Measurements from ENCODE around the gene CHMP6.
"Not testable (repeated sequence)": the region's sequence is repeated elsewhere in the genome, so short reads cannot be mapped to it uniquely, and the experiment has no call there.

The CHMP6 gene

GRCh38 chr17:81030312-81030711 is 38.7 kb downstream of the CHMP6 start:
- DNase-seq = not testable (repeated sequence)

DNA sequence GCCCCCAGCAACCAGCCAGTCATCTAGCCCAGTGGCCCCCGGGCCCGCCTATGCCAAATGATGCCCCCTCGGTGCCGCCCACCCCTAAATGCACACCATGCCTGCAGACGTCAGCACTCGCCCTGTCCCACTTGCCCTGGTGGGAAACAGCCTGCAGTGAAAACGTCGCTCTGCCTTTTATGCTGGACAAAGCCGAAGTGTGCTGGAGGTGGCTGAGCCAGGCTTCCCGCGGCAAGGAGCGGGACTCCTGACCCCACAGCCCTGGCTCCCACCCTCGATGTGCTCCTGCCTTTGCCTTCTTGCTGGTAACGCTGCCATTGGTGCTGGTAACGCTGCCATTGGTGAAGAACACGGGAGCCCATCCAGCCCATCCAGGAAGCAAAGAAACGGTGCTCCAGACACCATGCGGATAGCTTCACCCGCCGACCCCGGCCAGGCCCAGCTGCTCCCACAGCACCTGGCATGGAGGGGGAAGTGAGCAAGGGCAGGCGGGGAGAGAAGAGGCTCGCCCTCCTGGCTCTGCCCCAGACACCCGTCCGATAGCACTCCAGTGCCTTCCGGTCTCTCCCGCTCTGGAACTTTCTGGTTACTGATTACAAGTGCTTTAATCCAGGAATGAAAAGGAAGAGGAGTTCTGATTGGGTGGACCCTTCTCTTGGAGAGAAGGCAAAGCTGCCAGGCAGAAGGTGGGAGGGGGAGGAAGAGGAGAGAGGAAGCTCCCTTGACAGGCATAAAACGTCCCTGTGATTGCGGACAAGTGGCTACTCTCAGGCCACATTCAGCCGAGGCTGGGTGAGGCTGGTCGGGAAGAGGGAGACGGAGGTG is 39.3 kb downstream of the CHMP6 start:
- no peak for DNase-seq

DNA sequence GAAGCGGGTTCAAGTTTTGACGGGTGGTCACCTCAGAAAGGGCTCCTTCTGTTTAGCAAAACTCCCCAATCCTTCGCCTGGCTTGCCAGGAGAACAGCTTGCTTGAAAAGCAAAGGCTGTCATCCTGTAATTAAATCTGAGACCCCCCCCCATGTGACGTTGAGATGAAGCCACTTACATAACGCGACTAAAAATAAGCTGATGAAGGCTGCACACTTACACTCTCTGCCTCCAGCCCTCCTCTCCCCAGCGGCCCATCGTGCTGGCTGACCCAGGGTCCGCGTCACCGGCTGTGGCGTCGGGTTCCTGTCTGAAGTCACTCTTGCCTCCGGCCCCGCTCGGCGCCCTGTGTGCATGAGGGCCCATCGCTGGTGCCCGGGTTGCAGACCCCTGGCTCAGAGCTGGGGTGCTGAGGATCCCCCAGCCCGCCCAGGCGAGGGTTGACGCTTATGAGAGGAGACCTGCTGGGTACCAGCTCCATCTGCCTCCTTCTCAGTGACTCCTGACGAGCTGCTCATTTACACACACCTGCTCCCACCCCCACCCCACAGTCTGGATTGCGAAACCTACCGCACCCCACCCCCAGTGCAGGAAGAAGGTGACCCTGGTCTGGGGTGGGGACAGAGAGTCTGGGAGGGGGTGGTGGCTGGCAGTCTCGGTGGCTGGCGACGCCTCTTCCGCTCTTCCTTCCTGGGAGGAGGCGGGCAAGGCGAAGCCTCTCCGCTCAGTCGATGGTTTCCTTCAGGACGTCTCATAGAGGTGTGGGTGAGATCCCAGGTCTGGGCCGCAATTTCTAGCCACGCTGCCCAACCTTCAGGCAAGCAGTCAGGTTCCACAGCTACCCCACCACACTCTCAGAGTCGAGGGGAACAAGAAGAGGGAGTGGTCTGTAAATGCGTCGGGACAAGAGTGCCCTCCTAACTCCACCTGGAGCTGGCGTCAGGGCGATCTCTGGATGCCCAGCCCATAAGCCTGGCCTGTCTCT is 40.2 kb downstream of the CHMP6 start:
- no peak for DNase-seq

GRCh38 chr17:81032641-81033480 is 41.2 kb downstream of the CHMP6 start:
- DNase-seq = no peak

- DNase-seq = no peak
These were observed 42.0 kb downstream of the CHMP6 start for GRCh38 chr17:81033535-81034167.

DNA sequence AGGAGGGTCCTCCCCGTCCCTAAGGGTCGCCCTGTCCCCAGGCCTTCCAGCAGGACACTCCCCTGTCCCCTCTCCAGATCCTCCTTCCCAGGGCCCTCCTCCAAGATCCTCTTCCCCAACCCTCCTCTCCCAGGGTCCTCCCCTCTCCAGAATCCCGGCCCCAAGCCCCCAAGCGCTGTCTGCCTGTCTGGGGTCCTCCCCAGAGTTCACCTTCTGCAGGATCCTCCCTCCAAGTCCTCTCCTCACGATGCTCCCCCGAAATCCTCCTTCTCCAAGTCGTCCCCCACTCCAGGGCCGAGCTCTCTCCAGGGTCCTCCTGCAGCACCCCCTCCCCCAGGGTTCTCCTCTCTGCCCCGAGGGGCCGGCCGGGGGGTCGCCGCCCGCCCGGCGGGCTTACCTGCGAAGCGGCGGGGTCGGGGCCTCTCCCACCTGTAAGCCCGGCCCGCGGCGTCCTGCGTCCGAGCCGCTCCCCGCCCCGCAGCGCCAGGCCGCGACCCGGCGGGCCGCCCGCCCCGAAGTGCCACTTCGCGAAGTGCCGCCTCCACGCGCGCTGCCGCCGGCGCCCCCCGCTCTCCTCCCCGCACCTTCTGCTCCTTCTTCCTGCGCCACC is 42.6 kb downstream of the CHMP6 start:
- peak; percentile 76 for DNase-seq

GRCh38 chr17:81034779-81035520 is 43.3 kb downstream of the CHMP6 start, which contains the start of gene BAIAP2:
TSS of gene BAIAP2 (plus strand) at chr17:81035151. CDS start at chr17:81035255, 104 bp downstream.
- DNase-seq = peak; percentile 82

- DNase-seq = peak; percentile 63
These were observed 44.0 kb downstream of the CHMP6 start for GRCh38 chr17:81035521-81036196.

DNA sequence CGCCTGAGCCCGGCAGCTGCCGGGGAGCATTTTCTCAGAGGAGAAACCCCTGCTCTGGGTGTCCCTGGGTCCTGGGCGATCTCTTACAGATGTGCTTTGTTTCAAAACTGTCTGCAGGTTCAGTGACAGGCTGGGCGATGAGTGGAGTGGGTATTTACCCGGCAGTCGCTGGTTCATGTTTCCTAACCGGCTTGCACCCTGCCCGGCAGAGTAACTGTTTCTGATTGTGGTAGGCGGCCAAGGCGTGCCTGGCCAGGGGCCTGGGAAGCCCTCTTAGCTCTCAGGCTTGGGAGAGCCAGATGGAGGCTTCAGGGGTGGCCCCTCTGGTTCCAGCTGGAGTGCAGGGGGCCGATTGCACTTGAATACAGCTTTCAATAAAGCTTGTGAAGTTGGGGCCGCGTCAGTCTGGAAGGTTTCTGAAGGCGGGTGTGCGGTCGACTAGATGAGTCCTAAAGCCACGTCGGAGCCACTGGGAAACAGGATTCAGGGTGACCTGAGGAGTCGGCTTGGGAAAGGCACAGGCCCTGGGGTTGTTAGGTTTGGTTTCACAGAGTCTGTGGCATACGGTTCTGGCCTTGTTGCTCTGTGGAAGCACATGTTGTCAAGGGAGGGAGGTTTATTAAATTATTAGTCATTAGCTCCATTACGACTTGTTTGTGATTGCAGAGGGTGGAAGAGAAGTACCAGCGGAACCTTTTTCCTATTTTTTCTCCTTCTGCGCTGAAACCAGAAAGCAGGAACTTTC is 44.7 kb downstream of the CHMP6 start:
- DNase-seq = no peak

- peak; percentile 54 for DNase-seq
These were observed 45.6 kb downstream of the CHMP6 start for GRCh38 chr17:81037026-81037797.

DNA sequence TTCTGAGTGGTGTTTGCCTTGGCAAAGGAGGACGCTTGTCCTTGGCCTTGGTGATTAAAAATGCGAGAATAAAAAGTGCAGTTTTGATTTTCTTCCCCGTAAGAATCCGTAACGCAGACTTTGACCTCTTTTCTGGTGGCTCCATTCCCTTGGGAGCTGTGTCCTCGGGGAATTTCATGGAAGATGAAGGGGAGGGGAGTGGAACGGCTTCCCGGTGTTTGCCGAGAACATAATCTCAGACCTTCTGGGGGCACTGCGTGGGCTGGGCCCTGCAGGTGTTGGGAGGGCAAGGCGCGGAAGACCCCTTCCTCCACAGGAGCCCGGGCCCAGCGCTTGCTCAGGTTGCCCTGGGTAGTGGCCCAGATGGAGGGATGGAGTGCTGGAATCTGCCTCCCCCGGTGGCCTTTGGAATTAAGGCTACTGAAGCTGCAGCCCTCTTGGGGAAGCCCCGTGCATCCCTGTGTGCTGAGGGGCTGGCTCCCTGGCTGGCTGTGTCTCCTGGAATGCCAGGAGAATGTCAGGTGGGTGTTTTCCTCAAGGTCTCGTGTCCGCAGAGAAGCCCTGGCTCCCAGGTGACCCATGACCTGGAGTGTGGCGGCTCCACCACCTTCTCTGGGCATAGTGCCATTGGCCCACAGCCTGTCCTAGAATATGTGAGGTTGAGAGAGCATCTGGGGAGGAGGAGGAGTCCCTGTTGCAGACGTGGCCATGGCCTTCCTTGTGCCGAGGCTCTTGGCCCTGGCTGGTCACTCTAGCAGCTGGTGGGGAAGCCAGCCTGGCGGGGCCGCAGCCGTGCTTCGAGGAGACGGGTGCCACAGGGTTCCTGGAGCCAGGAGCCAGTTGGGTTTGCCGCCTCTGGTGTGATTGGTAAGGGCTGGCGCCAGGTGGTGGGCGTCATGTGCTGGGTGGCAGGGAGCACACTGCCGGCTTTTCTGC is 46.4 kb downstream of the CHMP6 start:
- DNase-seq = no peak

- no peak for DNase-seq
These were observed 47.5 kb downstream of the CHMP6 start for GRCh38 chr17:81039096-81039495.

GRCh38 chr17:81039854-81040758 is 48.5 kb downstream of the CHMP6 start:
- no peak for DNase-seq

DNA sequence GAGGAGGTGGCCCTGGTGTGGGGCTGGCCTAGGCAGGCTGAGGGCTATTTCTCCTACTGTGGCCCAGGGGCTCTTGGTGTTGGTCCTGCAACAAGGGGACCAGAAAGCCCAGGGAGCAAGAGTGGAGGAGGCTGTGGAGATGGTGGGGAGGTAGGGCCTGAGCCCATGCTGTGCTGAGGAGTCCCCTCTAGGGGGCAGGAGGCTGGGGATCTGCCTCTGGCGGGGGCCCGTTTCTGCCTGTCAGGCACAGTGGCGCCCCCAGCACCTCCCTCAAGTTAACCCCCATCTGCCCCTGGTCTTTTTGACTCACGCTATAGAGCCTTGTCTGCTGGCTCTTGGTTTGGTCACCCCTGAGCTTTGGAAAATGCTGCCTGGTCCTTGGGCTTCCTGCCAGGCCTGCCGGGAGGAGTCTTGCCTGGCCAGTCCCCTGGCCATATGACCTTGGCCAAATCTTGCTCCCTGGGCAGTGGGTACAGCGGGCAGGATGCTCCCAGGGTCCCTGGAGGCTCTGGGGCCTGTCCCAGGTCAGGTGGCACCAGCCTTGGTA is 49.2 kb downstream of the CHMP6 start:
- no peak for DNase-seq

DNA sequence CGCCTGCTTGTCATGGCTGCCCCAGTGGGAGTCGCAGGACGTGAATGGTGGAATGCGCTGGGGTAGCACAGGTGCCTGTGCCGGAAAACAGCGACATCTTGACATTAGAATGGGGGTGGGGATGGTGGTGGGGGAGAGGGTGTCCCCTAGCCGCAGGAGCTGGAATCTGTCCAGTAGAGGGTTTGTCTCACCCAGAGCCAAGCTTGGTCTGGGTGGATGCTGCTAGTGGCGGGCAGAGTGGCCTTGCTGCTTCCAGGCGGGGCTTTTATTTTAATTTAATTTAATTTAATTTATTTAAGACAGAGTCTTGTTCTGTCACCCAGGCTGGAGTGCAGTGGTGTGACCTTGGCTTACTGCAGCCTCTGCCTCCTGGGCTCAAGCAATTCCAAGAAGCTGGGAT is 51.0 kb downstream of the CHMP6 start:
- no peak for DNase-seq

DNA sequence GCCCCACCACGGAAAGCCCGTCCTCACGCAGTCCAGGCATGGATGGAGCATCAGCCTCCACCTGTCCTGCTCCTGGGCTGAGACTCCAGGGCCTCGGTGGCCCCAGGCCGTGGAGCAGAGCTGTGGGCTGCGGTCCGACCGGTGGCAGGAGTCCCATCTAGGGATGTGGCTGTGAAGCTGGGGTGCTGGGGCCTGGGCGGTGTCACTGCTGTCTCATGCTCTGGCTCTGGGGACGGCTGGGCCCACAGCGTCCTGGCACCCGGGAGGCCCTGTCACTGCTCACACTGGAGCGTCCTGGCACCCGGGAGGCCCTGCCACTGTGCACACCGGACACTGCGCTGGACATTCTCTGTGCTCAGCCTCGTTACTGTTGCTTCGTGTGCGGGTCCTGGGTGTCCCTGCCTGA is 51.7 kb downstream of the CHMP6 start:
- DNase-seq = no peak

Data from right kidney (tissue), 1 donor.